Hepatic stellate cell (primary cell): ENCODE data around the gene ZNF14.
"Not testable (repeated sequence)": the region's sequence is repeated elsewhere in the genome, so short reads cannot be mapped to it uniquely, and the experiment has no call there.

Experiments
- DNase-seq: peaks from one replicate; pipeline ENCODE4 v3.0.0; 2011; ENCODE audit warnings: low spot score

Gene ZNF14

DNA sequence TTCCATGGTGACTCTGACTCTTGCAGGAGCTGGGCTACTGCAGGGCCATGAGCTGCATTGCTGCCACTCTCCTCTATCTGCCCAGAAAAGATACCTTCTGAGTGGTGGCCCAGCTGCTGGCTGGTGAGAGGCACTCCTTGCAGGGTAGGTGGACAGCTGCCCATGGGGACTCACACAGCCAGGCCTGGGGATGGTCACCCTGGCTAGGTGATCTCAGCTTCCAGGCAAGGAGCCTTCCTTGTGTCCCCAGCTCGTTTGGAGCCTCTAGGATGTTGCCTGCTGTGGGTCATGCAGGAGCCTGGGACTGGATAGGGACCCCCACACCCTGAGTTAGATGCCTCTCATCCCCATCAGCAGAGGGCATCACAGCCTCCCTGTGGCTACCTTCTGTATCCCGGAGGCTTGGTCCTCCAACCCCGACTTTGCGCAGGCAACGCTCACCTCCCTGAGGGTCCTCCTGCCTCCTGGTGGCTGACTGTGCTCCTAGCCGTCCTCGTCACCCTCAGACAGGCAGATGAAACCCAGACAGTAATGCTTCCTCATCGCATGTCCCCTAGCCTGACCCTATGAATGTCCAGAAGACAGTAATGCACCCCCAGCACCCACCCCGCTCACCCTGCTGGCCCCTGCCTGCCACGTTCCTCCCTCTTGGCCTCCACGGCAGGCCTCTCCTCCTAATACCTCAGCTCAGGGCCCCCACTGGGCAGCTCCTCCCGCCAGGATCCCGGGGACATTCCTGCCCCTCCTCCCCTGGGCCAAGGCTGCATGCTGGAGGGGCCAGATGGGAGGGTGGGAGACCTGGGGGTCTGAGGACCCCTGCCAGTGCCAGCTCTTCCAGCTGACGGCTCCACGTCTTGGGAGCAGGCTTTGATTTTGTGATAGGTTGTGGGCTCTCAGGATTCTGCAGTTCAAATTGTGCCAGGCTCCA is 13.6 kb upstream of the ZNF14 start:
- no peak for DNase-seq

- no peak for DNase-seq
Measured at GRCh38 chr19:19745496-19746285, 12.8 kb upstream of the ZNF14 start.

- no peak for DNase-seq
Measured at GRCh38 chr19:19744641-19745040, 11.7 kb upstream of the ZNF14 start.

- not testable (repeated sequence) for DNase-seq
Measured at GRCh38 chr19:19743921-19744320, 11.0 kb upstream of the ZNF14 start.

GRCh38 chr19:19743176-19743575 is 10.3 kb upstream of the ZNF14 start:
- DNase-seq, result no peak

- no peak for DNase-seq
Measured at GRCh38 chr19:19742773-19743172, 9.9 kb upstream of the ZNF14 start.

GRCh38 chr19:19741184-19741583 is 8.3 kb upstream of the ZNF14 start:
- no peak for DNase-seq

- no peak for DNase-seq
Measured at GRCh38 chr19:19740755-19741154, 7.8 kb upstream of the ZNF14 start.

GRCh38 chr19:19738564-19738963 is 5.7 kb upstream of the ZNF14 start:
- DNase-seq, result no peak

DNA sequence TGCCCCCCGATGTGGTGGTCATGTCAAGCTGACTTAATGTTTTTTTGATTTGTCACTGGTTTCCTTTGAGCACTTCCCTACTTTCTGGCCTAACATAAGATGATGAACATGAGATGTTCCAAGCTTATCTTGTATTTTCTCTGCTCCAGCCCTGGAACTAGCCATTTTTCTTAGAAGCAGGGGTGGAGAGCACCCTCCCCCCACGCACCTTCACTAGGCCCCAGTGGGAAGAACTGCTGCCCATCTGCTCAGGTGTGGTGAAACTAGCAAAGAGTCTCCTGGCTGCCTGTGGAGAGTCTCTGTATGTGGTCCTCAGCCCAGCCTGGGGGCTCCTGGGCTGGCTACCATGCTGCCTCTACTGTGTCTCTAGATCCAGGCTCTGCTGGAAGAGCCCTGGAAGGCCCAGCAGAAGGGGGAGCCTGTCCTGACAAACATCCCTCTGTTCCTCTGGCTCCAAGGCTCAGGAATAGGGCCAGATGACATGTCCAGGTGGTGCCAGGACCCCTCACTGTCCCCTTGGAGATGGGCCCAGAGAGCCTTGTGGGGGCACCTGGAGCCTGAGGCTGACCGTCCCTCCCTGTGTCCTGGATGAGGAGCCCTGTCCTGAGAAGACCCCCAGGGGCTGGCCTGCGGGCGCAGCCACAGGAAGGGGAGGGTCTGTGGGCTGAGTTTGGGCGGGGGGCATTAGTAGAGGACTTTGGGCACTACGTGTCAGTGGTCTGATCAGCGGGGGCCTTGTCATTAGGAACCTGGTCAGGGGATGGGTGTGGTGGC is 4.8 kb upstream of the ZNF14 start:
- DNase-seq, result no peak

GRCh38 chr19:19721896-19722295 is 11.0 kb downstream of the ZNF14 start:
- no peak for DNase-seq

DNA sequence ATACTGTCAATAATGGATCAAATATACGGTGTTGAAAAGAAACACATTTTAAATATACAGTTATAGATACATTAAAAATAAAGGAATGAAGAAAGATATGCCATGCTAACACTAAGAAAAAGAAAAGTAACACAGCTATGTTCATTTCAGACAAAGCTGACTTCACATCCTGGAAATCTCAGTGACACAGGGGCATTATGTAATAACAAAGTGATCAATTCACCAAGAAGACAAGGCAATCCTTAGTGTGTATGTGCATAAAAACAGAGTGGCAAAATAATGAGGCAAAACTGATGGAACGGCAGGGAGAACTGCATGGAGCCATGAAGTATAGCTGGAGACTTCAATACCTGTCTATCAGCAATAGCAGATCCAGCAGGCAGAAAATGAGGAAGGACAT is 13.1 kb downstream of the ZNF14 start:
- no peak for DNase-seq

DNA sequence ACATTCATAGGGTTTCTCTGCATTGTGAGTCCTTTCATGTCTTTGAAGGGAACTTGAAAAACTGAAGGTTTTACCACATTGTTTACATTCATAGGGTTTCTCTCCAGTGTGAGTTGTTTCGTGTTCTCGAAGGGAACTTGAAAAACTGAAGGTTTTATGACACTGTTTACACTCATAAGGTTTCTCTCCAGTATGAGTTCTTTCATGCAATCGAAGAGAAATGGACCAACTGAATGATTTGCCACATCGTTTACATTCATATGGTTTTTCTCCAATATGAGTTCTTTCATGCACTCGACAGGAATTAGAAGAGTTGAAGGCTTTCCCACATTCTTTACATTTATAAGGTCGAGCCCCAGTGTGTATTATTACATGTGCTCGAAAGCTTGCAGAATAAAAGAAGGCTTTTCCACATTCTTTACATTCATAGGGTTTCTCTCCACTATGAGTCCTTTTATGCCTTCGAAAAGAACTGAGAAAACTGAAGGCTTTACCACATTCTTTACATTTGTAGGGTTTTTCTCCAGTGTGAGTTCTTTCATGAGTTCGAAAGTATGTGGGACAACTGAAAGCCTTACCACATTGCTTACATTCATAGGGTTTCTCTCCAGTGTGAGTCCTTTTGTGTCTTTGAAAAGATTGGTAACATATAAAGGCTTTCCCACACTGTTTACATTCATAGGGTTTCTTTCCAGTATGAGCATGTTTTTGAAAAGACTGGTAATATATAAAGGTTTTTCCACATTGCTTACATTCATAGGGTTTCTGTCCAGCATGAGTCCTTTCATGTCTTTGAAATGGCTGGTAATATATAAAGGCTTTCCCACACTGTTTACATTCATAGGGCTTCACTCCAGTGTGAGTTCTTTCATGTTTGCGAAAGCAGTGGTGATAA is 20.7 kb downstream of the ZNF14 start:
- DNase-seq, result no peak

DNA sequence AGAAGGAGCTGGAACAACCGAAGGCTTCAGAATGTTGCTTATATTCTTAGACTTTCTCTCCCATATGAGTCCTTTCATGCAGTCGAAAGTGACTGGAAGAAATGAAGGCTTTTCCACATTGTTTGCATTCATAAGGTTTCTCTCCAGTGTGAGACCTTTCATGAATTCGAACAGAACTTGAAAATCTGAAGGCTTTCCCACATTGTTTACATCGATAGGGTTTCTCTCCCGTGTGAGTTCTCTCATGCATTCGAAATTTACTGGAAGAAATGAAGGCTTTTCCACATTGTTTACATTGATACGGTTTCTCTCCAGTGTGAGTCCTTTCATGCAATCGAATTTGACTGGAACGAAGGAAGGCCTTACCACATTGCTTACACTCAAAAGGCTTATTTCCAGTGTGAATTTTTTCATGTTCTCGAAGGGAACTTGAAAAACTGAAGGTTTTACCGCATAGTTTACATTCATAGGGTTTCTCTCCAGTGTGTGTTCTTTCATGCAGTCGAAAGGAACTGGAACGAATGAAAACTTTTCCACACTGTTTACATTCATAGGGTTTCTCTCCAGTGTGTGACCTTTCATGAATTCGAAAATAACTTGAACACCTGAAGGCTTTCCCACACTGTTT is 21.5 kb downstream of the ZNF14 start:
- DNase-seq, result no peak

- DNase-seq, result no peak
Measured at GRCh38 chr19:19710506-19710905, 22.4 kb downstream of the ZNF14 start.

DNA sequence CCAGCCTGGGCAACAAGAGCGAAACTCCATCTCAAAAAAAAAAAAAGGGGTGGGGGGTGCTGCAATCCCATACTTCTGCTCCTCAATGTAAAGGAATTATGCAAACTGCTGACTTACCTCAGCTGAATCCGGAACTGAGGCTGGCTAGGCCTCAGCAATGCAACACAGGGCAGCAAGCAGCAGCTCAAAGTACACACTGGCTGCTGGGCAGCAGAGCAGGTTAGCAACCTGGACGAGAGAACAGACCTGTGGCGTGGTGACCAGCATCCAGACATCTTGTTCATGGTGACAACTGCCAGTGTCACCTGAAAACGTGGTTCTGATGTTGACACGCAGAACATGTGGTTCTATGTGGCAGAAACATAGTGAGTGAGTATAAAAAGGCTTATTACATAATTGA is 28.1 kb downstream of the ZNF14 start:
- no peak for DNase-seq

DNA sequence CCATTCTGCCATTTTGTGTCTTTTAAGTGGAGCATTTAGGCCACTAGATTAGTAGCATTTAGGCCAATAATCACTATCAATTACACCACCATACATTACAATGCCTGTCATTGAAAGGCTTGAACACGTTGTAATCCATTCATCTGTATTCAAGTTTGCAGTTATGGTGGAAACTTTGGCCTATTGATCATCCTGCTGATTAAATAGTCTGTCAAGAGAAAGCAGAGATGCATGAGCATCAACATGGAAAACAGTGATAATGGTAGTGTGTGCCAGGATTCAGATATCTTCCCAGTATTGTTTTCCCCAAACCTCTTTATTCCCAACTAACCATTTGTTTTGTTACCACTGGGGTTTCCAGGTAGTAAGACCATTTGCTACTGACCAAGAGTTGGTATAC is 32.4 kb downstream of the ZNF14 start:
- not testable (repeated sequence) for DNase-seq

DNA sequence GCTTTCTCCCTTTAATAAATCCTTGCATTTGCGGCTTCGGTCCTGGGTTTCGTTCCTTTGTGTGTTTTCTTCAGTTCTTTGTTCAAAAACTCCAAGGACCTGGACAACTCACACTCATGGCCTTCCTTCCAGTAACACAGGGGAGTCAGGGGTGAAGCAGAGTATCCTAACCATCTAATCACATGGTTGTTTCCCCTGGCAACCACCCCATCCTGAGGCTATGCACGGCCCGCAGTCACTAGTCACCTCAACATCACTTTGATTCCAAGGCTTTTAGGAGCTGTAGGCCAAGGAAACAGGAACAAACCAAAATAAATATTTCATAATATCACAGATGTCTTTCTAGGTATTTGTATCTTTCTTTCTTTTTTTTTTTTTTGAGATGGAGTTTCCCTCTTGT is 35.3 kb downstream of the ZNF14 start:
- DNase-seq, result no peak

GRCh38 chr19:19696386-19696785 is 36.5 kb downstream of the ZNF14 start:
- no peak for DNase-seq

GRCh38 chr19:19691683-19692082 is 41.2 kb downstream of the ZNF14 start:
- no peak for DNase-seq

DNA sequence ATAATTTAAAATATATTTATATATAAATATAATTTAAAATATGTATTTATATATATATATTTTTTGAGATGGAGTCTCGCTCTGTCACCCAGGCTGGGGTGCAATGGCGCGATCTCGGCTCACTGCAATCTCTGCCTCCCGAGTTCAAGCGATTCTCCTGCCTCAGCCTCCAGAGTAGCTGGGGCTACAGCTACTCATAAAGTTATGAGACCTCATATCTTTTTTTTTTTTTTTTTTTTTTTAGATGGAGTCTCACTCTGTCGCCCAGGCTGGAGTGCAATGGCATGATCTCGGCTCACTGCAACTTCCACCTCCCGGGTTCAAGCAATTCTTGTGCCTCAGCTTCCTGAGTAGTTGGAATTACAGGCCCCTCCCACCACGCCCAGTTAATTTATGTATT is 43.9 kb downstream of the ZNF14 start:
- not testable (repeated sequence) for DNase-seq
